MCF 10A (cell line): ENCODE data around the gene PRSS33. TPM values are rescaled to one million over a fixed set of nuclear protein-coding genes. Genes with fewer than 3 reads are reported as not detected.

Experiments
- BruUV-seq: library from RNA; stranded (reverse); fragments of 400-500 nt; replicated peaks from 2 replicates; lab custom pipeline; 2021; lab: Mats Ljungman, UMichigan
- CTCF ChIA-PET: fragments of 300-600 bp; sonication (Branson Sonifier 250); formaldehyde crosslinking; extraction: SDS; loops from one replicate; lab custom pipeline; 2021; ENCODE audit warnings: antibody characterized with exemption, inconsistent platforms; lab: Yijun Ruan, JAX
- POLR2A ChIA-PET: fragments of 300-600, 350-650 bp; sonication (Branson Sonifier 250); formaldehyde crosslinking; extraction: SDS; loops from one replicate; lab custom pipeline; 2020; ENCODE audit warnings: antibody characterized with exemption, inconsistent platforms; lab: Yijun Ruan, JAX
- DNase-seq: peaks from one replicate; pipeline ENCODE4 v3.0.0-alpha.2; 2018; ENCODE audit not compliant: unreplicated experiment
- H3K27ac Mint-ChIP-seq: one replicate; pipeline ENCODE4 v1.8.0; 2022; ENCODE audit warnings: mild to moderate bottlenecking, low read depth, mixed read lengths; ENCODE audit not compliant: unreplicated experiment
- H3K27me3 Mint-ChIP-seq: one replicate; pipeline ENCODE4 v1.8.0; 2022; ENCODE audit warnings: mixed read lengths; ENCODE audit not compliant: insufficient read depth, unreplicated experiment
- H3K36me3 Mint-ChIP-seq: one replicate; pipeline ENCODE4 v1.8.0; 2022; ENCODE audit warnings: mild to moderate bottlenecking, moderate library complexity, mixed read lengths; ENCODE audit not compliant: insufficient read depth, unreplicated experiment
- H3K4me1 Mint-ChIP-seq: one replicate; pipeline ENCODE4 v1.8.0; 2022; ENCODE audit warnings: mixed read lengths; ENCODE audit not compliant: insufficient read depth, unreplicated experiment
- H3K4me3 Mint-ChIP-seq: one replicate; pipeline ENCODE4 v1.8.0; 2022; ENCODE audit warnings: mild to moderate bottlenecking, moderate library complexity, mixed read lengths; ENCODE audit not compliant: unreplicated experiment
- H3K9me3 Mint-ChIP-seq: one replicate; pipeline ENCODE4 v1.8.0; 2022; ENCODE audit warnings: mixed read lengths; ENCODE audit not compliant: unreplicated experiment
- intact Hi-C: fragments of 100-400 bp; cut with micrococcal nuclease; formaldehyde crosslinking; loops from 2 replicates; pipeline ENCODE4 v1.14.1; 2022
- total RNA-seq: library from RNA; stranded (reverse); gene quantifications from 2 replicates; pipeline ENCODE4 v1.2.3, GENCODE V29; 2022
- TF ChIP-seq, protein P1 (sequence below): fragments of 200-600 bp; IDR thresholded peaks from one replicate; pipeline ENCODE4 v1.8.0; 2022; ENCODE audit warnings: antibody characterized with exemption, mild to moderate bottlenecking; ENCODE audit not compliant: unreplicated experiment

Gene PRSS33
- total RNA-seq, 1 experiment from 2014 or later, result not detected

DNA sequence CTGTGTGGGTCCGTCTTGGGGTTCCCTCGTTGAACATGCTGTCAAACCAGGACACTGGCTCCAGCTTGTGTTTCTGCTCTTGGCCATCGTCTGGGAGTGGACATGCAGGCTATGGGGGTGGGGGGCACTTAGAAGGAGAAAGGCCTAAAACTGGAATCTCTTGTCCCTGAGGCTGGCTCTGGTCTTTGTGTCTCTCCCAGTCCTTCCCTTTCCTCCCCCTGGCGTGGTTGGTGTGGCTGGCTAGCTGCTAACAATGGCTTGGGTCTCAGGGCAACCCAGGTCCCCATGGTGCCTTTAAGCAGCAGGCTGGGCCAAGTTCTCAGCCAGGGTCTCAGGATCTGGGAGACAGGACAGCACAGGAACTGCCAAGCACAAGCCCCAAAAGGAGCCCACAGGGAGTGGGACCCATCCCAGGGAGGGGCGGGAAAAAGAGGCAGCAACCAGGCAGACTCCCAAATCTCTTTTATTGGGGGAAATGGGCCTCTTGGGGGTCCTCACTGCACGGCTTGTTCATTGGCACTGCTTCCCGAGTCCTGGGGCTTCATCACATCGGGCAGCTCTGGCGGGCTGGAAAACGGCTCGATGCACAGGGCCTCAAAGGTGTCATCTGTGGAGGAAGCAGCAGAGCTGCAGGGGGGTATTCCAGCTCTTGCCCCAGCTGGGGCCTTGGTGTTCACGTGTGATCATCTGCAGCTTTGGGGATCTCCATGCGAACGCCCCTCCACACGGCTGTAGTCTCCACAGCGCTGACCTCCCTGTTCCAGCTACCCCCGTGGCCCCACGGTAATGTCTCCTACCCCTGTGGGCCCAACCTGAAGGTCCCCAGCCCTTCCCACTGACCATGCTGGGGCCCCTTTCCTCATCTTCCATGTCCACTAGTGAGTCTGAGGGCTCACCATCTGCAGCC is 15.6 kb downstream of the PRSS33 start:
- Mint-ChIP-seq H3K4me3 (peak overlapping the region; percentile 74), H3K27me3 (no peaks in the 10 kb centered on the region), H3K4me1 (peaks cover 47% of the 10 kb centered on the region), H3K9me3 (no peaks in the 10 kb centered on the region), H3K36me3 (peaks cover 89% of the 10 kb centered on the region), H3K27ac (peak overlapping the region; percentile 43)
- CTCF ChIA-PET, result interaction anchor here (0.7 to 1.4 kb wide), 3 partner anchors 91 to 139 kb away, joined by 3 to 4 read pairs (median 3); no protein-coding TSS in a partner anchor
- intact Hi-C loops, result no loop called here
- BruUV-seq, result no TSS peak
- POLR2A ChIA-PET, result interaction anchor here (0.6 to 1.2 kb wide), 6 partner anchors 15 to 120 kb away, joined by 3 to 6 read pairs (median 4); partner anchors contain the start of gene SRRM2
- DNase-seq, result no peak
- TF ChIP-seq, protein P1, sequence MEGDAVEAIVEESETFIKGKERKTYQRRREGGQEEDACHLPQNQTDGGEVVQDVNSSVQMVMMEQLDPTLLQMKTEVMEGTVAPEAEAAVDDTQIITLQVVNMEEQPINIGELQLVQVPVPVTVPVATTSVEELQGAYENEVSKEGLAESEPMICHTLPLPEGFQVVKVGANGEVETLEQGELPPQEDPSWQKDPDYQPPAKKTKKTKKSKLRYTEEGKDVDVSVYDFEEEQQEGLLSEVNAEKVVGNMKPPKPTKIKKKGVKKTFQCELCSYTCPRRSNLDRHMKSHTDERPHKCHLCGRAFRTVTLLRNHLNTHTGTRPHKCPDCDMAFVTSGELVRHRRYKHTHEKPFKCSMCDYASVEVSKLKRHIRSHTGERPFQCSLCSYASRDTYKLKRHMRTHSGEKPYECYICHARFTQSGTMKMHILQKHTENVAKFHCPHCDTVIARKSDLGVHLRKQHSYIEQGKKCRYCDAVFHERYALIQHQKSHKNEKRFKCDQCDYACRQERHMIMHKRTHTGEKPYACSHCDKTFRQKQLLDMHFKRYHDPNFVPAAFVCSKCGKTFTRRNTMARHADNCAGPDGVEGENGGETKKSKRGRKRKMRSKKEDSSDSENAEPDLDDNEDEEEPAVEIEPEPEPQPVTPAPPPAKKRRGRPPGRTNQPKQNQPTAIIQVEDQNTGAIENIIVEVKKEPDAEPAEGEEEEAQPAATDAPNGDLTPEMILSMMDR, result no peak

DNA sequence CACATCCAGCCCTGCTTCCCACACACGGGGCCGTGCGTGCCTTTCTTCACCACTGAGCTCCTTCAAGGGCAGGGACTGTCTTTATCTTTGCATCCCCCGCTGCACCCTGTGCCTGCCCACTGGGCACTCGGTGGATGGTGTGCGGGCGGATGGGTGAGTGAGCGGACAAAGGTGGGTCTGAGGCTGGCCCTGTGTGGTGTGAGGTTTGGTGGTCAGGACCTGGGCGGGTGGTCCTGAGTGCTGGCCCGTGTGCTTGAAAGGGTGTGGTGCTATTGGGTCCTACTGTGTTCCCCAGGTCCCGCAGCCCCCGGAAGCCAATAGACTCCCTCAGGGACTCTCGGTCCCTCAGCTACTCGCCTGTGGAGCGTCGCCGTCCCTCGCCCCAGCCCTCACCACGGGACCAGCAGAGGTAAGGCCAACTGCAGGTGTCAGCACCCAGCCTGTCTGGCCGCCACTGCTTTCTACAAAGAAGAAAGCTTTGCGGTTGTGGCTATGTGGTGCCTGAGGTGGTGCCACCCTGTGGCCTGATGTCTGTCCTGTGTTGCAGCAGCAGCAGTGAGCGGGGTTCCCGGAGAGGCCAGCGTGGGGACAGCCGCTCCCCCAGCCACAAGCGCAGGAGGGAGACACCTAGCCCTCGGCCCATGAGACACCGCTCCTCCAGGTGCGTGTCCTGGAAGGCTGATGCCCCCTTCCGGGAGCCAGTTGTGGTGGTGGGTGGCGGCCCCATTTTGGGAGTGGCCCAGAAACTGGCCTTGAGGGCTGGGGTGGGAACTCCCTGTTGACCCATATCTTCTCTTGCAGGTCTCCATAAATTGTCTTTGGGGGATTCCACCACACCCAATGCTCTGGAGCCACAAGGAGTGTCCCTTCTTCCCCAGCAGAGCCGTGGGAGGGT is 17.1 kb downstream of the PRSS33 start:
- Mint-ChIP-seq H3K4me1 (peaks cover 50% of the 10 kb centered on the region), H3K4me3 (peak overlapping the region; percentile 74), H3K36me3 (peaks cover 98% of the 10 kb centered on the region), H3K9me3 (no peaks in the 10 kb centered on the region), H3K27ac (peak overlapping the region; percentile 81), H3K27me3 (no peaks in the 10 kb centered on the region)
- TF ChIP-seq, protein P1, result peak; percentile 26
- ChIA-PET CTCF (interaction anchor here (0.6 to 3.9 kb wide), 7 partner anchors 8 to 499 kb away, joined by 3 to 15 read pairs (median 6); partner anchors contain the start of gene SRRM2), POLR2A (interaction anchor here (0.6 to 5.3 kb wide), 11 partner anchors 8 to 1081 kb away, joined by 3 to 190 read pairs (median 19); partner anchors contain the start of genes ELOB, FLYWCH1, FLYWCH2 and KCTD5)
- no TSS peak for BruUV-seq
- DNase-seq, result peak; percentile 52
- intact Hi-C loops, result loop anchor here (1.0 kb wide), 1 partner anchor 49 kb away; no protein-coding TSS in a partner anchor

DNA sequence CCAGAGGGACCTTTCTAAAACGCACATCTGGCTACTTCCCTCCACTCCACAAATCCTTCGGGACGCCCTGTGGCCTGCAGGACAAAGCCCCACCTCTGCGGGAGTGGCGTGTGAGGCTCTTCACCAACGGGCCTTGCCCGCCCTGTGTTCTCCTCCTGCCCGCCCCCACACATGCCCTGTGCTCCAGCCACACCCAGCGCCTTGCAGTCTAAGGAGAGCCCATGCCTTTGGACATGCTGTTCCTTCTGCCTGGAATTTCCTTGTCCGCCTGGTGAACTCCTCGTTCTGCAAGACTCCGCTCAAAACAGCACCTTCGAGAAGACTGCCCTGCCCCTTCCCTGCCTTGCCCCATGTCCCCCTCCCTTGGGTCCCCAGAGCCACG is 17.7 kb downstream of the PRSS33 start:
- CTCF ChIA-PET, result interaction anchor here (0.6 to 3.9 kb wide), 7 partner anchors 9 to 498 kb away, joined by 3 to 15 read pairs (median 6); partner anchors contain the start of gene SRRM2
- no TSS peak for BruUV-seq
- H3K4me3 Mint-ChIP-seq, result peak overlapping the region; percentile 74
- TF ChIP-seq, protein P1, result no peak
- peak overlapping the region; percentile 81 for H3K27ac Mint-ChIP-seq
- no peaks in the 10 kb centered on the region for H3K9me3 Mint-ChIP-seq
- peaks cover 98% of the 10 kb centered on the region for H3K36me3 Mint-ChIP-seq
- DNase-seq, result peak; percentile 95
- no peaks in the 10 kb centered on the region for H3K27me3 Mint-ChIP-seq
- intact Hi-C loops, result loop anchor here (1.0 to 2.0 kb wide), 4 partner anchors 17 to 99 kb away; partner anchors contain the start of gene SRRM2
- POLR2A ChIA-PET, result interaction anchor here (0.5 to 5.3 kb wide), 15 partner anchors 8 to 1081 kb away, joined by 3 to 190 read pairs (median 9); partner anchors contain the start of genes ELOB, FLYWCH1, FLYWCH2 and KCTD5
- H3K4me1 Mint-ChIP-seq, result peaks cover 49% of the 10 kb centered on the region
